Stomach (tissue), 4 donors: ENCODE data around the gene CBR3.

Experiments used
- CTCF ChIP-seq, 7 experiments: fragments of 450-650 bp in 4 of 7; fragments of 200-600 bp in 3 of 7; sonication (generic) in 3 of 7; IDR thresholded peaks; one replicate each; pipeline ENCODE4 v1.5.1; 2016 to 2019; ENCODE audit warnings: antibody characterized with exemption in 7 of 7, control low read depth in 2 of 7, mild to moderate bottlenecking in 1 of 7
- EP300 ChIP-seq: sonication (generic); formaldehyde crosslinking; IDR thresholded peaks from one replicate; pipeline ENCODE4 v1.6.1; 2017; ENCODE audit warnings: antibody characterized with exemption

DNA sequence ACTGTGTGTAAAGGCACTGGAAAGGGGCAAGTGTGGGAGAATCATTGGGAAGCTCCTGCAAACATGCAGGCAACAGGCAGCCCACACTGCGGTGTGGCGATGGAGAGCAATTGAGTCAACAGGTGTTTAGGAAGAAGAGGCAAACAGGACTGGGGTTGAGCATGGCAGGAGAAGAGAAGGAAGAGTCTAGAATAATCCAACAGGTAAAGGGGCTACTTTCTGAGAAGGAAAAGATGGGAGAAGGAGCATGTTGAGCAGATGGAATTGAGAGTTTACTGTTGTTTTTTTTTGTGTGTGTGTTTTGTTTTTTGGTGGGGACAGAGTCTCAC is 25.9 kb downstream of the CBR3 start:
- TF ChIP-seq CTCF (IDR thresholded peaks at IDR 0.05) (no peak), EP300 (no peak)
